Activated CD4-positive, alpha-beta T cell treated with anti-CD3 and anti-CD28 coated beads for 4 hours (primary cell): ENCODE data around the gene RFT1.

Experiments used
- DNase-seq, 2 donors: peaks; one replicate each; pipeline ENCODE4 v3.0.0-alpha.2; 2020

The RFT1 gene

DNA sequence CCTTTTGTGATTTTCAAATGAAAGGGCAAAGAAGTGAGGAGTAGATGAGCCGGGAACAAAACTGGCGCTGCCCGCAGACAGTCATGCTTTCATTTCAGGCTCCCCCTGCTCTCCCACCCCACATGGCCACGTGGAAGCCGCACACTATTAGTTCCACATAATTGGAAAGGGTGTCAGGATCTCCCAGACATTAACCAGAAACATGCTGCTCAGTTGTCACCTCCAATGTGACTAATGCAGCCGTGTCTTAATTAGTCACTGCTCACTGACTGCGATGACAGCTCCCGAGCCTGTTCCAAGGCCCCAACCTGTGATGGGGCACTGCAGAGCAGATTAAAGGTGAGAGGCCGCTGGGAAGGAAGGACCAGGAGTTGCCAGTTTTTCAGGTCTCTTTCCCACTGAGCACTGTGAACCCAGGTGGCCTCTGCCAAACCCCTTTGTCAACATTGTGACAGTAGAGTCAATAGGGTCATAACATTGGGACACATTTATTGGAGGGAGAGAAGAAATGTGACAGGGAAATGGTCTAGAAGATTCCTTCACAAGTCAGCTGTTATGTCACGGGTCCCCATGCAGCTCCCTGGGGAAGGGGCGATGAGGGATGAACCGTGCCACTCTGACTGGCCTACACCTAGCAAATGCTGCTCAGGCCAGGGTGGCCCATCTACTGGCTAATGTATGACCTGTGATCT lies 45.8 kb downstream of the RFT1 start:
- DNase-seq = no peak

DNA sequence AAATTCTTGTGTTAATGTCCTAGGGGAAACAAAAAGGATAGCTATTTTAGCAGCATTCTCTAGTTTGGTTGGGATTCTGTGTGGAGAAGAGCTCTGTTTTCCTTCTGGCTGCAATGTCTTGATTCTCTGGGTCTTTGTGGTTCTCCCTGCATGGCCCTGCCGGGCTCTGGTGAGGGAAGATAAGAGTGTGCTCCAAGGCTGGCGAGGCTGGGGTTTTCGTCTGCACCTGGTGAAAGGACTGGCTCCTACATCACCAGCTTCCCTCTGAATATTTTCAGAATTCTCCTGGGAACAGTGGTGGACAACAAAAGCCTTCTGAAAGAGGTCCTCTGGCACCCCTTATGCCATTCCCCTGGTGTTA lies 46.3 kb downstream of the RFT1 start:
- no peak for DNase-seq

DNA sequence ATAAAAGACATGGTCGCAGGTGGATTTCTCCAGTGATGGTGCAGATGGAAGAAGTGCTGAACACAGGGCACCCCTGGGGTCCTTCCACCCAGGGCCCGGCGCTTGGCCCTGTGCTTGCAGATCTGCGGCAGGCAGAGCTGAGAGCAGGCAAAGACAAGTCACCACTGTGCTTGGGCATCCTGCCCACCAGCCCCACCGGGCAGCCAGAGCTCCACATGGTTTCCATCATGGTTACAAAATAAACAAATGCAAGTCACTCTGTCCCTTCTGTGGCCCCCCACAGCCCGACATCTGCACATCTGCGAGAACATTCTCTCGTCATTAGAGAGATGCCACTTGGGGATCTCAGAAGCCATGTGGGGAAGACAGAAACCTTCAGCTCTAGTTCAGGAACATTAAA lies 46.7 kb downstream of the RFT1 start:
- DNase-seq = no peak

DNA sequence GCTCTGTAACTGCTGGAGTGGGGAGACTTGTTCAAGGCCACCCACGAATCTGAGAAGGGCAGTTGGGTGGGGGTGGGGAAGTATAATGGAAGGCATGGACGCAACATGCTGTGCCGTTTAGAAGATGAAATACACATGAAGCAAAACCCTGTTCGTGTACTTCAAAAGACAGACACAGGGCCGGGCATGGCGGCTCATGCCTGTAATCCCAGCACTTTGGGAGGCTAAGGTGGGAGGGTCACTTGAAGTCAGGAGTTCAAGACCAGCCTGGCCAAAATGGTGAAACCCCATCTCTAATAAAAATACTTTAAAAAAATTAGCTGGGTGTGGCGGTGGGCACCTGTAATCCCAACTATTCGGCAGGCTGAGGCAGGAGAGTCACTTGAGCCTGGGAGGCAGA lies 47.5 kb downstream of the RFT1 start:
- no peak for DNase-seq

DNA sequence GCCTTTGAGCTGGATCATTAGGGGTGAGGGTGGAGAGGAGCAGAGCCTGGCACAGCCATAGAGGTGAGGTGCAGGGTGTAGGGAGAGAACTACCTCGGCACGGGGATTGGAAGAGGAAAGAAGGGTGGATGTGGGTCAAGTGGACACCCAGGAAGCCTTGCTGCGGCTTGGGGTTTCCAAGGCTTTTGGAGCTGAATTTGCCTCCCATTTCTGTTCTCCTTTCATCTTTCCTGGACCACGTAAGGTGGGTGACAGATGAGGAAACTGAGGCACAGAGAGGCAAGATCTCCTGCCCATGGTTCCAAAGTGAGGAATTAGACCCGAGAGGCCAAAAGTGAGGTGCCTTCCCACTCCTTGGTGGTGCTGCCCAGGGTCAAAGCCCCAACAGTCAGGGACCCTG lies 48.9 kb downstream of the RFT1 start:
- no peak for DNase-seq

DNA sequence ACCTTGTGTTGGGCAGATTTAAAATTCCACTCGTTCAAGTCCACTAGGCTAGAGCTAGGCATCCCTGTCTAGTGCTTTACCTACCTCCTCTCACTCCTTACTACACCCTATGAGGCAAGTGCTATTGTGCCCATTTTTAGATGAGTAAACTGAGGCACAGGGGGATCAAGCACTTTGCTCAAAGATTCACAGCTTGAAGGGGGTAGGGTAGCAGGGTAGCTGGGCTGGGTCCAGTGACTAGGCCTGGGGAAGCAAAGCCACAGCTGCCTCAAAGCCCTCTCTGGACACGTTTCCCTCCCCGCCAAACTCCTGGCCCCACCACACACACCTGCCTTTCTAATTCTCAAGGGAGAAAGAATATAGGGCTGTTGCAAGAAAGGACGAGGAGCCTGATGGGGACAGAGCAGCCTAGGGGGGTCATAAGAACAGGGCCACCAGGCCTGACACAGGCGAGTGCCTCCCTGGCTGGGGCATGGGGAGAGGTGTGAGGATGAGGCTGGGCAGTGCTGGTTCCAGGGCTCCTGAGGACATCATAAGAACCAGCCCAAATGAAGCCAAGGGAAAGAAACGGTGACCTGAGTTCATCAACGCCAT lies 49.5 kb downstream of the RFT1 start:
- DNase-seq = no peak

DNA sequence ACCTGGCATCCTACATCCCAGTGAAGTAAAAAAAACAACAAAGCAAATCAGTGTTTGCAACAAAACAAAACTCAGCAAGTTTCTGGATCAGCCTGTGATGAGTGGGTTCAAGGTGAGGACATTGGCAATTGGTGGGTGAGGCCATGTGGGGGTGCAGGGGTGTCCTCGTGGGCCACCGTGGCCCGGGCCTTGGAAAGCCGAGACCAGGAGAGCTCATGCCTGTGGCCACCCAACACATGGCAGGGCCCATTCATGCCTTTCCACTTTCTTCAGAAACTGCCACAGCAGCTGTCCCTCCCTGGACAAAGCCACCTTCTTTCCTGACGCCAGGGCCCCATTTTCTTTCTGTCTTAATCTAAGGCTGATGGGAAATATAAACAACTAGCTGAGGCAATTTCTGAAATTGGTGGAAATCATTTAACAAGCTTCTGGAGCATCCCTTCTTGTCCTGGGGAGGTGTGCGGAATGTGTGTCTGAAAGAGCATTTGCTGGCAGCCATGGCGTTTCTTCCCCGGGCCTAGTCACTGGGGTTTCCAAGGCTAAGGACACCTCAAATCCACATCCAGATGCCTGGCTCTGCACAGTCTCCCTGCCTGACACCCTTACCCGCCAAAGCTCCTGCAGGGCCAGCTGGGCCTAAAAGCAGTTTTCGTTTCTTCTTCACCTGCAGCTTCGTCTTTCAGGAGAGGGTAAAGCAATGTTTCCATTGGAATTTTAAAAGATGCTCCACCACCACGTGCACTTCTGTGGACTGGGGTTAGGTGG lies 50.3 kb downstream of the RFT1 start:
- DNase-seq = no peak

DNA sequence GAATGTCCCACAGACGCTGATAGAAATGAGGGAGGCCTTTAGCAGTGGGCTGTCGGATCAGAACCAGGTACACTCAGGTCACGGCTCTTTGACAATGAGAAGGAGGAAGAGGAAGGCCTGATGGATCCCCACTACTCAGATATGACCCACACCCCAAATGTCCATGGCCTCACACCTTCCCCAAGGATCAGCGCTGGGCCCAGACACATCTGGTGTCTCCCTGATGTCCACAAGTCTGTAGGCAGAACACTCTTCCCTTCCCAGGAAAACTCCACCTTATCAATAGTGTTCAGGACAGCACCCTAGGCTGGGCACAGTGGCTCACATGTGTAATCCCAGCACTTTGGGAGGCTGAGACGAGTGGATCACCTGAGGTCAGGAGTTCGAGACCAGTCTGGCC lies 51.1 kb downstream of the RFT1 start:
- no peak for DNase-seq

DNA sequence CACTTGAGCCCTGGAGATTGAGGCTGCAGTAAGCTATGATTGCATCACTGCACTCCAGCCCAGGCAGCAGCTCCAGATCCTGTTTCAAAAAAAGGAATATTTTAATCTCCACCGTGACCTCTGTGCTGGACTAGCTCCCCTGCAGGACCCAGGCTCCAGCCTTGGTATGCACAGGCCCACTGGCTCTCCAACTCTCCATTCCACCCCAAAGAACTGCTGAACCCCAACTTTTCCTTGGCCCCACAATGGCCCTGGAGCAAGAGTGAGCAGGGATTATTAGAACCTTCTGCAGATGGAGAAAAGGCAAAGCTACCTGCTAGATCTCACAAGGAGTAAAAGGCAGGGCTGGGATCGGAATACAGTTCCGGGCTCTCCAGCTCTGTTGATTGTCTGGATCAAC lies 51.6 kb downstream of the RFT1 start:
- no peak for DNase-seq

DNA sequence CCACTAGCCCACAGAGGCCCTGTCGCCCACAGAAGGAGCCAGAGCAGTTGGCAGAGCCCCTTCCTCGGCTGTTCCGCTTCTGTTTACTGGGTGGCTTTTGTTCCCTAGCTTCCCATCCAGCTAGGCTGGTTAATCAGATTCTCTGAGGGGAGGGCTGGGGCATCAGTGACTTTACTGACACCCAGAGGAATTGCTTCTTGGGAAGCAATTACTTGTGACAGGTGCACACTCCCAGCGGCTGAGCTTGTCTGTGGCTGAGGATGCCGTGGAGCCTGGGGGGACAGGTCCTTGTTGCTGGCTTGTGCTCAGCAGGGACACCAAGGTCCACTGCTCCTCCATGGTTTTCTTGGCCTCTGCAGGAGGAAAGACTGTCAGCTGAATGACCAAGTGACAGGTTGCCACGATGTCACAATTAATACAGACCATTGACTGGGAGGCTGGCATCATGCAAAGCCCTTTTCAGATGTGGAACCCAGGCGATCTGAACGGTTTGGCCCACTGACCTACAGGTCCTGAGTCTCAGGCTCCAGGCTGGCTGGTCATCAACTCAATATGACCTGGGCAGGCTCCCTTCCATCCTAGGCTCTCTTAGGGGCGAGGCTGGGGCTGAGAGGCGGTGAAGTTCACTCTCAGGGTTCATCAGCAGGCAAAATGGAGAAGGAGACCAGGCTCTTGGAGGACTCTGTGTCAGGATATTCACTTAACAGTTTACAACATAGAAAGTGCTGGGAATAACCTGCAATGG lies 52.6 kb downstream of the RFT1 start:
- no peak for DNase-seq

DNA sequence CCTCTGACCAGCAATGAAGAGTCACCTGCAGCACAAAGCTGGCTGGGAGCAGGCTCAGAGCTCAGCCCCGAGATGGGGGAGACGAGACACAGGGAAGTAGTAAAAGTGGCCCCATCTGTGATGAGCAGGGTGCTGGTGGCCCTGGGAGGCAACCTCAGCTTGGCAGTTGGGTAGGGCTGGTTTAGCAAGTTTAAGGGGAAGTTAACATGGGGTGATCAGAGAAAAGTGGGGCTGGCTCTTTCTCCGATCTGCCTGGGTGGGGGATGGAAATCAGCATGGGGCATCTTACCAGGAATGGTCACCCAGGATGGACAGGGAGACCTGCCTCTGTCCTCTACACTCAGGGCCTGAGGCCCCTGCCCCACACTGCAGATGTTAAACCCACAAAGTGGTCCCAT lies 54.5 kb downstream of the RFT1 start:
- no peak for DNase-seq

DNA sequence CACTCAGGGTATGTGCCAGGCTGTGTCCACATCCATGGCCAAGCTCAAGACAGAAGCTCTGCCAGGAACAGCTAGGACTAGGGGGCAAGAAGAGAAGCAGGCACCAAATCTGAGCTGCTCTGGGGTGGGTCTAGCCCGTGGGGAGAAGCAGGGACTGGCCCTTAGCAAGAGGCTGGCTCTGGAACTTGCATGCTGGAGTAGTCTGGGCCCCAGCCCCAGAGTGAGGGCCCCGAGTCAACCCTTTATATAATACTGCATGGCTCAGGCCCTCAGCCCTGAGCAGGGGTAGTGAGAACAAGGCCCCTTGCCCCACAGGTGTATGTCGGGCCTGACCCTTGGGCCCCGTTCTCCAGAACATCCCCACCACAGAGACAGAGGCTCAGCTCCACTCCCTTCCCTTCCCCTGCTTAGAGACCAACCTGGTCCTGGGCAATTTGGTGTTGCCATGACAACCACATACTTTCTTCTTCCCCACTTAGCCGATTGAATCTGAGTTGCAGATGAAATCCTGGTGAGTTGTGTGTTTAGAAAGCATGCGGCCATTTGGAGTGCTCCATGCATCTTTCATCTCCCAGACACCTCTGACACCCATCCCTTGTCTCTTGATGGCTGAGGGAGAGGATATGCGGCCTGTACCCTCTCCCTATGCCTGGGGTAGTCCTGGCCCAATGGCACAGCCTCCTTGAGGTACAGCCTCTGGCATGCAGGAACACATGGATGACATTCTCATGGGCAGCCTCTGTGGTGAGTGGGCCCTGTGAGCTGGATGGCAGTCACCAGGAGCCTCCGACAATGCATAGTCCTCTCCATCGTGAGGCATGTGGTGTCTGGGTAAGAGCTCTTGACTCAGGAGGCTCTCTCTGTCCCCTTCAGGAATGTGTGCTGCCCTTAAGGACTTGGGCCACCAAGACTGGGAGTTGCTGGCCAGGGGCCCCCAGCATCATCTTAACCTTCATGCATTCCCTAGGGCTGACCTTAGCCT lies 55.2 kb downstream of the RFT1 start:
- no peak for DNase-seq

DNA sequence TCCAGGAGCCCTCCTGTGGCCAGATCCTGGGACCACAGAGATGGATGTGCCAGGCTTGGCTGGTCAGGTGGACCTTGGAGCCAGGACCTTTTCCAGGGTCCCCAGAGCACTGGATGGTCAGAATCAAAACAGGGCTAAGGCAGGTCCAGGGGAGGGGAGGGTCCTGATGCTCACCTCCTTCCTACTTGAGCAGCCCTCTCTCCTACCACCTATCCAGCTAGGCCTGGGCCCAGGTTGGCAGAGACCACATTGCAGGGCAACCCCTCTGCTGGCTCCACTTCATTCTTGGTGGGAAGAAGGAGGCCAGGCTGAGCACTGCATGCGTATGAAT lies 55.9 kb downstream of the RFT1 start:
- no peak for DNase-seq

DNA sequence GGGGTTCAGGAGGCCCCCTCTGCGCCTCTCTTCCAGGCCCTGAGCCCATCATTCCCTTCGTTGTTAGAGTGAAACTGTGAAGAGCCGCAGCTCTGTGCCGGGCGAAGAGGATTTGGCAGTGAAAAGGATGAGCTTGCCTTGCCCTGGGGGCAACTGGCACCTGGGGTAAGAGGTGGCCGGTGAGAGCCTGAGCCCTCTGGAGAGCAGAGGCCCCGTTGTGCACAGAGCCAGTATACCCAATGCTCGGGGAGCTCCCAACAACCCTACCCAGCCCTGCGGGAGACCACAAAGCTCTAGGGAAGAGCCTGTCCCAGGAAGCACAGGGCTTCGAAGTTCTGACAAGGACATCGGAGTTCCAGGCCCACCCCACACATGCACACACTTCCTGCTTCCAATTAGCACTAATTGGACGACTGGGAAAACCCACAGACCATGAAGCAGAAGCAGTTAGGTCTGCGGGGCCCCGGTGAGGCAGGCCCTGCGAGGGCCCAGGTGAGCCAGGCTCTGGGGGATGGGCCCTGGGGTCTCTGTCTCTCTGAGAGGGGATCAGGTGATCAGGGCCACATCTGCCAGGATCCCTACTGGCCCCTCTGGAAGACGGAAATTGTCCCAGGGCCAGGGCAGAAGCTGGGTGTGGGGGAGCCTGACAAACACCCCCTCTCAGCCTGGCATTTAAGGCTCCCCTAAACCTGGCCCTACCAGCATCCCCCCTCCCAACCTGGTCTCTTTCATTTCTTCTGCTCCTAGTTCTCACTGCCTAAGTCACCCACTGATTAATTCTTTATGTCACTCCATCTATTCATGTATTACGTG lies 56.5 kb downstream of the RFT1 start:
- no peak for DNase-seq

DNA sequence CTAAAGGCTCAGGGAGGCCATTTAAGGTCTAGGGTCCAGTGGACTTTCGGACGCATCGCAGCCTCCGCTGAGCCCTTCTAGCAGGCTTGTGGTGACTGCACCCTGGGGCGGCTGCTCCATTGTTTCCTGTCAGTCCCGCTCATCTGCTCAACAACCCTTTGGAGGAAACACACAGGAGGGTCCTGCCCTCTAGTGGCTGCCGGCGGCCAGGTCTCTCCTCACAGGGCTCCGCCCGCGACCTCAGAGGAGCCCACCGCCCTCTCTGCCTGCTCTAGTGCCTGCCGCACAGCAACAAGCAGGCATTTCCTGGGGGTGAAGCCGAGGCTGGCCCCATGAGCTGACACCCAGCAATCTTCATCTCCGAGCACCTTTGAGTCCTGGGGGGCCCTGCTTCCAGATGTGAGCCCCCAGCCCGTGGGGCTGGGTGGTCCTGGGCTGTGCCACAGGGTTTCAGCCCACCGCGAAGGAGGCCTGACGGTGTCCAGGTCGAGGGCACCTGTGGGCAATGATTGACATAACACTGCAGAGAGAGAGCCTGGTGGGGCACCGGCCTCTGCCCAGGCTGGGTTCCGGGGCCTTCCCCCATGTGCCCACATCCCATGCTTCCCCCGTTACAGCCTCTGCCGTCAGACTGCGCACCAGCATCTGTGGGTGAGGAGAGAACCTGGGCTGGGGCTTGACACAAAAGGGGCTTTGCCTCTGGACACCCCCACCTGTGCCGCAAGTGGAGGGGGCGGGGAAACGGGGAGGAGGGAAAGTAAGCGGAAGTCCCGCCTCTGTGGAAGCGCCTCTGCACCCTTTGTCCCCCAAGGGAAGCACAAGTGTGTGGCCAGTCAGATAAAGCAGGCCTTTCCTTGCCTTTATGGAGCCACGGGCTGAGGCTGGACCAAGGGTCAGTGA lies 57.3 kb downstream of the RFT1 start:
- DNase-seq = peak; percentile 84 to 87

DNA sequence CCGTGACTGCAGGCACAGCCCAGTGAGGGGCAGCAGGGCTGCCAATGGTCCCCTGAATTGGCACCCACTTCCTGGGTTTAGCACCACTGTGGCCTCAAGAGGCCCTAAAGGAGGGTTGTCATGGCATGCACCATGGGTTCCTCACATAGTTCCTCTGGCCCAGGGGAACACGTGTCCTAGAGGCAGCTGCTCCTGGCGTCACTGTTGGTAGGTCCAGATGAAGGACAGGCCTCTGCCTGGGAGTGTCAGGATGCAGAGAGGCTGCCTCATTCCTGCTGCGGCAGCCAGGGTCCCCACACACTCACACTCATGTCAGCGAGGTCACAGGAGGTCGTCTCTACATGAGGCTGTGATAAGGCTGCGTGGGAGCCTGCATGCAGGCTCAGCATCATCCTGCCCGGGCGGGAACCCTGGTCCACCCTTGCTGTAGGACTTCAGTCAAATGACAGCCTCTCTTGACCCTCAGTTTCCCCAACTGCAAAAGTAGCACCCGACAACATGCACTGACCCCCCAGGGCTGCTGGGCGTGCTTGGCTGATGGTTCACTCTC lies 58.3 kb downstream of the RFT1 start:
- no peak for DNase-seq

DNA sequence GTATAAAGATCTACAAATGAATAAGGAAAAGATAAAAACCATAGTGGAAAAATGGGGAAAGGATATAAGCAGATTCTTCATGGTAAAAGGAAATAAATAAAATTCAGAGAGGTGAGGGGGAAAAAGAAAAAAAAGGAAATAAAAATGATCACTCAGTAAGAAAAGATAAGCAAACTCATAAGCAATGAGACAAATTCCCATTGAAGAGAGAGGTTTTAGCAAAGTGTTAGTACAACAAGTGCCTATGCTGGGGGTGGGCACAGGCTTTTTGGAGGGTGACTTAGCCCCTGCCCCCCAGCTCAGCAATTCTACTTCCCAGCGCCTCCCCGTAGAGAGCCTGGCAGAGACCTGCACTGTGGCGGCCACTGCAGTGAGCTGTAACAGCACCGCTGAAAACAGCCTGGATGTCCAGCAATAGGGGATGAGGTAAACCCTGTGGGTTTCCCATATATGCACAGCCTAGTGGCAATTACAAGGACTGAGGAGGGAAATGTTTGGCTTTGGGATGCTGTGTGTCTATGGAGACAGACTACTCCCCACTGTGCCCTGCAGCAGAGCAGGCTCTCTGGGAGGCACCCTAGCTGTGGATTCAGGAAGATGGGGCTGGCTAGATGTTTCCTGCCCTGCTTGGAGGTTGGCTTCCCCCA lies 60.7 kb downstream of the RFT1 start:
- no peak for DNase-seq

DNA sequence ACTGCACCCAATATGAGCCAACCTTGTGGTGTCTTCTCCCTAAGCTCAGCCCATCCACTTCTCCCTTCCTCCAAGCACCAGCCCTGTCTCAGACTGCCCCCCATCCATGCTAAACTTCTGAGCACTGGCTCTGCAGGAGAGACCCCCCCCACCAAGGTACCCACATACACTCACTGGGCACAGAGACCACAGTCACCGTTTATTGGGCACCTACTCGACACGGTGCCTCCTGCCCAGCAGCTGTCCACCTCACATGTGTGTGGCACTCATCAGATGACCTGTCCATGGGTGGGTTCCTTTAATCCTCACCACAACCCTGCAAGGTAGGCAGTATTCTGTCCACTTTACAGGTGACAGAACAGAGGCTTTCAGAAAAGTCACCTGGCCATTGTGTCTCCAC lies 62.1 kb downstream of the RFT1 start:
- no peak for DNase-seq

DNA sequence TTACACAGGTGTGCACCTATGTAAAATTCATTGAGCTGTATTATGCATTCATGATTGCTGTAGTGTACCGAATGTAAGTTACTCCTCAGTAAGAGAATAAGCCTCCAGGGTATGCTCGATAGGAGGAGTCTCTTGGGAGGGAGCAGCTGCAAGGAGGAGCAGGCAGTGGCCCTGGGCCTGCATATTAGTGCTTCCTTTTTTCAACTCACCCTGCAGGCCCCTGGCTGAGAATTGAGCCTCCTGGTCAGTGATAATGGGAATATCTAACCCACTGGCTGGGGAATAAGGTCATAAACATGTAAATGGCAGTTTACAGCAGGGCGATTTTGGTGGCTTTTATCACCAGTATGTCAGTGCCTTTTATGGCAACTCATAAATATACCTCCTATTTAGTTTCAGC lies 62.7 kb downstream of the RFT1 start:
- DNase-seq = no peak
